SKM-1 (cell line): ENCODE data around the gene NAA40.

Source experiments
- DNase-seq: peaks from one replicate; lab custom pipeline; 2025; ENCODE audit not compliant: unreplicated experiment; lab: John Stamatoyannopoulos, UW

NAA40 gene

DNA sequence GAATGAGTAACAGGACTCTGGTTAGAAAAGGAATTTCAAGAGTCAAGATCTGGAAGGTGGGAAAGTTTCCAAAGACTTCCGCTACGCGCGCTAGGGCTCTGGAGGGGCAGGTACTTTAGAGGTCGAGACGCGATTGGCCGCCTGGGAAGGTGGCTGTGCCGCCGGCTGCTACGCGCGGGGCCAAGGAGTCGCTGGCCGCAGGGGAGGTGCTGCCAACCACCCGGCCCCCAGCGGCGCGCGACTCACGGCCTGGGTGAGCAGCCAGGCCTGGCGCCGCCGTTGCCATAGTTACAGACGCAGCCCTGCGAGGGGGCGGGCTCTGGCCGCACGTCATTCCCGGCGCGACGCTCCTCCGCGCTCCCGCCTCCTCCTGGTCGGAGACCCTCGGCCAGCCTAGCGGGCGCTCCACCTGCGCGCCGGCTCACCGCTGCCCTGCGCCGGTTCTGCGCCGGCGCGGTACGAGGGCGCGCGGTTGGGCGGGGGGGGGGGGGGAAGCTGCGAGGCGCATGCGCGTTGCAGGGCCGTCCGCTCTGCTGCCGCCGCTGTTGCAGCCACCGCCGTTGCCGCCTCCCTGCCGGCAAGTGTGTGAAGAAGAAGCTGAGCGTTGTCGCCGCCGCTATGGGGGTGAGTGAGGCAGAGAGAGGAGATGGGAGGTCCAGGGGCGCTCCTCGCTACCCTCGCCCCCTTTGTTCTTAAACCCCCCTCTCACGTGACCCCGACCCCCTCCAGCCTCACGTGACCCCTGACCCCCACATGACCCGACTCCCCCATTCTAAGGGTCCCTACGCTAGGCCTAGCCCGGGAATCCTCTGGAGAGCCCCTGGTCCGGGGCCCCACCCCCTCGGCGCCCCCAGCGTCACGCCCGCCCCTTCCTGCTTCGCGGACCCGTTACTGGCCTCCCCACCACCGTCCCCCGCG lies at the start of gene NAA40:
NAA40 (plus strand) TSS at position 524 of the 918 bp plus-strand sequence; CDS start at position 619, 95 bp downstream.
- peak; percentile 85 for DNase-seq

DNA sequence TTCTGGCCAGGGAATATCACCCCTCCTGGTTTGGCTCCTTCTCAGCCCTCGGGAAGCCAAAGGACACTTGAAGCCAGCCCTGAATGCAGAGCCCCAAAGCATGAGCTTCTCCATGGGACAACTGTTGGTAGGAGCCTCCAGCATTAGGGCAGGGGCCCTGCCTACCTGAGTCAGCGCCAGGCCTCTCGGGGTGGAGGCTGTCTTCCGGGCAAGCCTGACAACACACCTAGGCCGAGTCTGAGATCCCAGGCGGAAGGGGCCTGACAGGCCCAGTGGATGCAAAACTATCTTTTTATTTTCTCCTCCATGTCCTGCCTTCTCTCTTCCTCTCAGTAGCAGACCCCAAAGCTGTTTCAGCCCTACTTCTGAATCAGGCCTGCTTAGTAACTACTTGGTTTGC lies 49.5 kb upstream of the NAA40 start:
- no peak for DNase-seq

DNA sequence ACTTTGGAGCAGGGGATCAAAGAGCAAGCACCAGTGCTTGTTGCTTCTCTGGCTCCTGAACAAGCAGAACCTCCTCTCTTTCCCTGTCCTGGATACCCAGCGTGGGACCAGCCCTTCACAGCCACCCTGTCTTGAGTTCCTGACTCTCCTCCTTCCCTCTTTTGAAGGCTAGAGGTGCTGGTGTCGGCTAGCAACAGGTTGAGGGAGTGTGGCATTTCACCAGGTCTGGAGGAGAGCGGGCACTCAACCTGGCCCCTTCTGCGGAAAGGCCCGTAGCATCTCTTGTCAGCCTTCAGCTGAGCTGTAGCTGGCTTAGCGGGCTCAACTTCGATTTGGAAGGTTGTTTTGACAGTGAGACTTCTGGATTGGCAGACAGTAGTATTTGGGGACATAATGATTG lies 48.4 kb upstream of the NAA40 start:
- no peak for DNase-seq

DNA sequence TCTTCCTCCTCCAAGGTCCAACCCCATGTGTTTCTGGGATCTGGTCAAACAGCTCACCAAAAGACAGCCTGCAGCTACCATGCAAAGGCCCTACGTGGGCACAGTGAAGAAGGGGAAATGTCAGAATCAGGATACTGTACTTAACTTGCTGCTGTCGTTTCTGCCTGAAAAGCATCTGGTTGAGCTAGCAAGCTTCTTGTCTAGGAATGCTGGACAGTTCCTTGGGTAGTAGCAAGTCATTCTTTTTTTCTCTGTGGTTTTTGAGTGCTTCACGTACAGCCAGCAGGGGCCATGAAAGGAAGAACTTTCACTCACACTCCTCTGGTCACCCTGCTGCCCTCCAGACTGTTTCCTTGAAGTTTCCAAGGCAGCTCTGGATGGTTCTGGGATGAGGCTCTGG lies 46.6 kb upstream of the NAA40 start:
- no peak for DNase-seq

DNA sequence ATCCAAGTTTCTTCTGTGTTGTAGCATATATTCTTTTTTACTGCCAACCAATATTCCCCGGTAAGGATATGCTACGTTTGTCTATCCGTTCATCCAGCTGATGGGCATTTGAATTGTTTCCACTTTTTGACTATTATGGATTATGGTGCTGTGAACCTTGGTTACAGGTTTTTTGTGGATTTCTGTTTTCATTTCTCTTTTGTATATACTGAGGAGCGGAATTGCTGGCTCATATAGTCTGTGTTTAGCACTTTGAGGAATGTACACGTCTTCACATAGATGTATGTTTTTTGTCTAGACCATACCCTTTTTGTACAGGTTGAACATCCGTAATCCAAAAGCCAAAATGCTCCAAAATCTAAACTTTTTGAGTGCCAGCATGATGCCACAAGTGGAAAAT lies 45.4 kb upstream of the NAA40 start:
- DNase-seq = no peak

DNA sequence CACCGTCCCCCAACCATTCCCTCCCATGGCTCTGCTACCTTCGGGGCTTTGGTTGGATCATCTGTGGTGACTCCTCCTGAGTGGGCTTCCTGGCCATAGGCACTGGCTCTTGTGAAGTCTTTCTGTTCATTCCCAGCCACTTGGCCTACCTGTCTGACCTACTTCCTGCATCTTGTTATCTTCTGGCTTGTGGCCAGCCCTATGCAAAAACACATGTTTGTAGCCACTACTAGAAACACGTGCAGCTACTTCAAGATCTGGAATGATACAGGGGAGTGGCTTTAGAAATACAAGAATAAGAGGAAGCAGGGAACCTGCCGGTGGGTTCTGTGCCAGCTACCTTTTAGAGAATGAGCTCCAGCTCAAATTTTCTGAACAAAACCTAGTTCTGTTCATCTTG lies 42.7 kb upstream of the NAA40 start:
- no peak for DNase-seq

DNA sequence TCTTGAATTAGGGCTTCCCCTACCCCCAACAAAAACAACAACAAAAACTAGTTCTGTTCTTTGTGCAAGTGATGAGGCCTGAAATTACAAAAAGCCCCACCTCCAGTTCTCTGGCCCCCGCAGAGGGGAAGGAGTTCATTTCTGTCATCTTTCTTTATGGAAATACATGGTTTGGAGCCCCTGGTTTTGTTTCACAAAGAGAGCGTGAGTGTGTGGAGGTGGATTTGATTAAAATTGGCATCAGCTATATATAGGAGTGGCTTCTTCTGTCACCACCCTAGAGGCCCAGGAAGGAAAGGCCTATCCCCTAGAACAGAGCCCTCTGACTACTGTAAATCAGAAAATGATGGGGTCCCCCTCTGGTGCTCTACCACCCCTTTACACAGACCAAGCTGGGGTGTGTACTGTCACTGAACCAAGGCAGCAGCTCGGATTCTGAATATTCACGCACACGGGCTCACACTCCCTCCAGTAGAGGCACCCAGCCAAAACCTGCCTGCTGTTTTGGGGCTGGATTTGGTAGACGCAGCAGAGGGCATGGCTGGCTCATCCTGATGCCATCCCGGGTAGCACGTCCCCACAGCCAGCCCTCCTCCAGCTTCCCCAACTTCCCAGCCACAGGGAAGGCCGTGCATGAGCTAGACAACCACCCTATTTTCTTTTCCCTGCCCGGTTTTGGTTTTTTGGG lies 41.2 kb upstream of the NAA40 start:
- no peak for DNase-seq

DNA sequence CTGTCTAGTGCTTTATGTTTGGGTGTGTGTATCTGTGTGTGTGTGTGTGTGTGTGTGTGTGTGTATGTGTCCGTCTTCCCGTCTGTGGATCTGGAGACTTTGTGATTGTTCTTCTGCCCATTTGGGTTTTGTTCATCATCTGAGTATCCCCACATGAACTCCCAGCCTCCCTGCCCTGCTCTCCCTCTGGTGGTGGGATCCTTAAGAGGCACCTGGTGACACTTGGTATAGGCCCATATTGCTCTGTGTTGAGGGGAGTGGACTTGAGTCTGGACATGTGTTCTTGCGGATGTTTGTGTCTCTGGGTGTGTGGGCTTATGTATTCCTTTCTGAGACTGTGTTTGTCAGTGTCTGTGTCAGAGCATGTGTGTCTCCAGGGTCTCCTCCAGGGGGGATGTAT lies 37.1 kb upstream of the NAA40 start:
- no peak for DNase-seq

DNA sequence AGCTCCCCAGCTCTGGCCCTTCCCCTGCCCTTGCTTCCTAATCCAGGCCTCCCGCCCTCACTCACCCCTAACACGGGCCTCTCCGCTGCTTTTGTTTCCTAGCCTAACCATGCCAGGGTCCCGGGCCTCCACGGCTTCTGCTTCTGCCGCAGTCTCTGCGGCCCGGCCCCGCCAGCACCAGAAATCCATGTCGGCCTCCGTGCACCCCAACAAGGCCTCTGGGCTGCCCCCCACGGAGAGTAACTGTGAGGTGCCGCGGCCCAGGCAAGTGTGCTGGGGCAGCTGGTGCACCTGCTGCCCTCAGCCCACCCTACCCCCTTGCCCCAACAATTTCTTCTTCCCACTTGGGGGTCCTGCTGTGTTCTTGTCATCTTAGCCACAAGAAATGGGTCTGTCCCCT lies 34.9 kb upstream of the NAA40 start:
- no peak for DNase-seq

DNA sequence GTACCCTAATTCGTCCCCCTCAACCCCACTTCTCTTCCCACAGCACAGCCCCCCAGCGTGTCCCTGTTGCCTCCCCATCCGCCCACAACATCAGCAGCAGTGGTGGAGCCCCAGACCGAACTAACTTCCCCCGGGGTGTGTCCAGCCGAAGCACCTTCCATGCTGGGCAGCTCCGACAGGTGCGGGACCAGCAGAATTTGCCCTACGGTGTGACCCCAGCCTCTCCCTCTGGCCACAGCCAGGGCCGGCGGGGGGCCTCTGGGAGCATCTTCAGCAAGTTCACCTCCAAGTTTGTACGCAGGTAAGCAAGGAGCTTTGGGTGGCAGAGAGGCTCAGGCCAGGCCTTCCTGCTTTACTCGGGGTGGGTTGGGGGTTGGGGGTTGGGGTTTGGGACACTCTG lies 34.1 kb upstream of the NAA40 start:
- no peak for DNase-seq

DNA sequence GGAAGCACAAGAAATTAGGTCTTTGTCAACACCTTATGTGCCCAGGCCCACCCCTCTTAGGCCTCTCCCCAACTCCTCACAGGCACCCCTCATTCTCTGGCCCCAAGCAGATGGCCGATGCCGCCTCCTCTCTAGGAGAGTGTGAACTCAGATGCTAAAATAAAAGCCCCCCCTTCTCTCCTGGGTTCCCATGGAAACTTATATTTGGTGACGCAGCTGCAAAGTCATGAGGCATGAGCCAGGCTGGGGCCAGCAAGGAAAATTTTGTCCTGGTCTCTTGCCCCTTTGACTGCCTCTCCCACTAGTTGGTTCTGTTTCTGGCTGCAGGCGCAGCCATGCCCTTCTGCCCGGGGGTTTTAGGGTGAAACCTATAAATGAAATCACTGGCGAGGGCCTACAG lies 33.6 kb upstream of the NAA40 start:
- no peak for DNase-seq

DNA sequence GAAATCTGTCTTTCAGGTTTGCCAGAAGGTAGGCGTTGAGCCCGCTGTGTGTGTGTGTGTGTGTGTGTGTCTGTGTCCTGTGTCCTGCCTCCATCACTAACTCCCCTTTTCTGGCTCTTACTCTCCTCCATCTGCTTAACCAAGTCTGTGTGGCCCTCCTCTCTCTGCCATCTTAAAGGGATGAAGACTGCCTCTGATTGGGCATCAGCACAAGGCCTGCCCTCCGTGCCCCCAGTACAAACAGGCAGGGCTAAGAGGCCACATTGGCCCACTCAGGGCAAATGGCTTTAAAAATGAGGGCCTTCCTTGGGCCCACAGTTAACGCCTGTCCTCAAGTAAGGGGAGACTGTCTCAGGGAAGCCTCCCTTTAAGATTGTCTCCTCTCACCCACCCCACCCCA lies 32.7 kb upstream of the NAA40 start:
- DNase-seq = no peak

DNA sequence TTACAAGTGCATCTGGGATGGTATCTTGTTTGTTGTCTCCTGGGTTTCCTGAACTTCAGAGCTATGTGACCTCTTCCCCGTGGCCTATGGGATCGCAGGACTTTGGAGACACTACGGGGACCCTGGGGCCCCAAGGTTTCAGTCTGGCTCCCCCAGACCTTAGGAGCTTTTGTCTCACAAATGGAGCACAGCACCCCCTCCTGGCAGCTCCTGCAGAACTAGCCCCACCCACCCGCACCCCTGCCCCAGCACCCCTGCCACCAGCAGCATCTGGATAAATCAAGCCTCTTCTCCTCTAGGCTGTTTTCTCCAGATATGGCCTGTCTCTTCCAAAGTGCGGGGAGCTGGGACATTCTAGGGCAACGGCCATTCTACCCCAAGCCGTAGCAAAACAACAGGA lies 32.2 kb upstream of the NAA40 start:
- peak; percentile 6 for DNase-seq

DNA sequence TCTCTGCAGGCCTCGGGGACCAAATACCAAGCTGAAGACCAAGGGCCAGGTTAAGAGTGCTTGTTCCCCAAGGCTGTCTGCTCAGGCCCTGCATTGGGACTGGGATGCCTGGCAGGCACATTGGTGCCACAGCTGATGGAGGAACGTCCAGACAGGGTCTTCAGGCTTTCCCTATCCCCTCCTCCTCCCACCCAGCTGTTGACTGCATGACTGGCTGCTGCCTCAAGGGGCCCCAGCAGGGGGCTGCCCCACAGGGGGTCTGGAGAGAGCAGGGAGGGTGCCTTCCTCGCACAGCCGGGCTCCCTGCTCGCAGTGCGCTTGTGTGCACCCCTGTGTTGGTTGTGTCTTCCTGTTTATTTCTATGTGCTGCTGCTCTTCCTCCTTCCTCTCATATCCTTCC lies 31.7 kb upstream of the NAA40 start:
- no peak for DNase-seq

DNA sequence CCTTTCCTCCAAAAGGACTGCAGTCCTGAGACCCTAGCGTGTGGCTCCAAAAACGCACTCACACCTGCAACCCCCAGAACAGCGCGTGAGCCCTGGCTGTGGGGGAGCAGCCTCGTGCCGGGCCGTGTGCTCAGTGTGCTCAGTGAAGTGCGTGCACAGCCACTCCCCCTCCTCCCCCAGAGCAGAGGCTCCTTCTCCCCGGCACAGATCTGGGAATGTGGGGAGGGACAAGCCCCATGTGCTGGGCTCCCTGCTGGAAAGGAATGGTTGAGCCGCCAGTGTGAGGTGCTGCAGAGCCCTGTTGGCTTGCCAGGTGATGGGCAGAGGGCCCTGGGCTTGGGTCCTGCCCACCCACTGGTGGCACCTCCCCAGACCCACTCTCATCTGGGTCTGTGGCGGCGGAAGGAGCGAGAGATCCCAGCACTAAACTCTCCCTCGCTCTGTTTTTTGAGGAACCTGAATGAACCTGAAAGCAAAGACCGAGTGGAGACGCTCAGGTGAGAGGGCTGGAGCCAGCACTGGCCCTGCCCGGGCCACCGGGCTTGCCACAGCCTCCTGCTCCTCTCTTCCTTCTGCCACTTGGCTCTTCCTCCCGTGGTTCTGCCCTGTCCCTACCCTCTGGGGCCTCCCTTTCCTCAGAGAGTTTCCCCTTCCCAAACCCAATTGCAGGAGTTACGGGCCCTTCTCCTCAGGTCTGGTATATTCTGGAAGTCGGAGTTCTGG lies 30.8 kb upstream of the NAA40 start:
- no peak for DNase-seq

DNA sequence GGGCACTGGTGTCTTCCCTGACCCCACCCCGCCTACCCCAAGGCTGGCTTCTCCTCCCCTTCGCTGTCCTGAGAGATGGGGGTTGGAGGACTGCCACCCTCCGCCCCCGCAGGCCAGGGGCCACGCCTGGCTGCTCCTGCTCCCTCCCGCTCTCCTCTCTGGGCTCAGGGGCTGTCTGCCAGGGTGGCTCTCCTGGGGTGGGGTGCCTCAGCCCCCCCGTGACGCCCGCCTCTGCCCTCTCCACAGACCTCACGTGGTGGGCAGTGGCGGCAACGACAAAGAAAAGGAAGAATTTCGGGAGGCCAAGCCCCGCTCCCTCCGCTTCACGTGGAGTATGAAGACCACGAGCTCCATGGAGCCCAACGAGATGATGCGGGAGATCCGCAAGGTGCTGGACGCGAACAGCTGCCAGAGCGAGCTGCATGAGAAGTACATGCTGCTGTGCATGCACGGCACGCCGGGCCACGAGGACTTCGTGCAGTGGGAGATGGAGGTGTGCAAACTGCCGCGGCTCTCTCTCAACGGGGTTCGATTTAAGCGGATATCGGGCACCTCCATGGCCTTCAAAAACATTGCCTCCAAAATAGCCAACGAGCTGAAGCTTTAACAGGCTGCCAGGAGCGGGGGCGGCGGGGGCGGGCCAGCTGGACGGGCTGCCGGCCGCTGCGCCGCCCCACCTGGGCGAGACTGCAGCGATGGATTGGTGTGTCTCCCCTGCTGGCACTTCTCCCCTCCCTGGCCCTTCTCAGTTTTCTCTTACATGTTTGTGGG lies 30.0 kb upstream of the NAA40 start:
- no peak for DNase-seq

DNA sequence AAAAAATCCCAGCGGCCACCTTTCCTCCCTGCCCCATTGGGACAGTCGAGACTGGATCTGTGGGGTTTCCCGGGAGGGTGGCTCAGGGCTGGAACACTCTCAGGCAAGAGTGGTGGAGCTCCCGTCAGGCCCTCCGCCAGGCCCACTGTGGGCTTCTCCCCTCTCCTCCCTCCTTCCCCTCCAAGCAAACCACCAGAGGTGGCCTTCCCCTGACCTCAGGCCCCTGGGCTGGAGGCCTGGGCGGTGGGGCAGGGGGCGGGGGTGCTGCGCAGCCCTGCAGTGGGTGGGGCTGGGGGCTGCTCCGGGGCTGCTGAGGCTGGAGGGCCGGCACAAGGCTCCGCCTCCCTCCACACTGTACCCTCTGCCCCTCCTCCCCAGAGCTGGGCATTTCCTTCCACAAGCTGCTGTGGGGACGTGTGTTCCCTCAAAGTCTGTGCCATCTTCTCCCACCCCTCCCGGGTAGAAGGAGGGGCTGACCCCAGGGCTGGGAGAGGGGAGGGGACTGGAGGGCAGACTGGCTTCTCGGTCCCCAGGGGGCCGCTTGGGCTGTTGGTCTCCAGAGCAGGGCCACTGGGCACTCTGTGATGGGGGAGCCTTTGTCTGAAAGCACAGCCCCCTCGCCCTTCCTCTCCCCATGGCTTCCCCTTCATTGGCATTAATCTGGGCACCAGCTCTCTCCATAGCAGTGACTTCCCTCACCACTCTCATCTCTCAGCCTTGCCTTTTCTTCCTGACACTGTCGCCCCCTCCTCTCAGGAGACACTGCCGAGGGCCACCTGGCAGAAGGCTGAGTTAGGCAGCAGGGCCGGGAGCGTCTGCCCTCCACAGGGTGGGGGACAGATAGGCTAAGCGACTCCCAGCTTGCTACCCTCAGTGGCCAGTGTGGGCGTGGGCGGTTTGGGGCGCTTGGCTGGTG lies 29.0 kb upstream of the NAA40 start:
- no peak for DNase-seq

DNA sequence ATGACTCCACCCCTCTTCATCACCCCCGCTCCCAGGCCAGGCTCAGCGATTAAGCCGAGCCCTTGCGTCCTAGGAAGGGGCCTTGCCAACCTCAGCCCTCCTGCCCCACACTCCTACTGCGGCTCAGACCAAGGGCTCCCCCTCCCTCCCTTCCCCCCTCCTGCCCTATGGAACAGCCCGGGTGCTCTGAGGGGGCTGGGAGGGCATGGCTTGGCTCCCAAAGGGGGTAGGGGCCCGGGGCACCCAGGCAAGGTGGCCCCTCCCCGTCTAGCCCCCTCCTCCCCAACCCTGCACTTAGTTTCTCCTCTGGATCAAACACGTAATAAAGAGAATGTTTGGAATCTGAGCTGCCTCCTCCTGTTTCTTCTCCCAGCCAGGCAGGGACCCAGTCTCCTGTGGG lies 28.1 kb upstream of the NAA40 start:
- no peak for DNase-seq

DNA sequence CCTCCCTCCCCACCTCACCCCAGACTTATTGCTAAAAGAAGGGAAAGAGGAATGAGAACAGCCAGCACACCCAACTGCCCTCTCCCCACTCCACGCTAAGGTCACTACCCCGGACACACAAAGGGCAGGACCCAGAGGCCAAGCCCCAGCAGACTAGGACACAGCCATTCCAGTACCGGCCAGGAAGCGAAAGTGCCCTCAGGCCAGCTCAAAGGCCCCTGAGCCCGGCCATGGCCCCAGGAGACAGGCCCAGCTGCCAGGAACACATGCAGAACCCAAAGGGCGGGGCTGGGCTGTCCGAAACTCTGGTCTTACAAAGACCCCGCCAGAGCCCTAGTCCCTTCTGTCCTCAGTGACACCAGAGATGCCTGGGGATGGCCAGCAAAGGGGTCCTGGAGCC lies 27.4 kb upstream of the NAA40 start:
- DNase-seq = no peak

DNA sequence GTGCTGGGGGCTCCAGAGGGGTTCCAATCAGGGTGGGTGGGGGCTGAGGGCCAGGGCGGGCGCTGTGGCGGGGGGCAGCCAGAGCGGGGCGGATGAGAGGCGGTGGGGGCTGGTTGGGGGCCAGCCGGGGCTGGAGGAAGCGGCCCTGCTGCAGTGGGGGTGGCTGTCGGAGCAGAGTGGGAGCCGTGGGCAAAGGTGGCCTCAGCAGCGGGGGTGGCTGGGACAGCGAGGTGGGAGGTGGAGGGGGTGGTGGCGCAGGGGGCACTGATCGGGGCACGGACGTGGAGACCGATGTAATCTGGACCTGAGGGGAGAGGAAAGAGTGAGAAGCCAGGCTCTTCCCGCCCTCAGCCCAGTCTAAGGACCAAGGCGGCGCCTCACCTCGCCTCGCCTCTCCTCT lies 26.9 kb upstream of the NAA40 start:
- no peak for DNase-seq
